ENCODE results near the gene ANAPC10. TPM values are rescaled to one million over a fixed set of nuclear protein-coding genes. Genes with fewer than 3 reads are reported as not detected.

The ANAPC10 gene
- total and polyA plus RNA-seq, 2 donors (not counting 1 experiment from before 2014, with no cell fraction given), result 28.1 to 29.7 TPM

DNA sequence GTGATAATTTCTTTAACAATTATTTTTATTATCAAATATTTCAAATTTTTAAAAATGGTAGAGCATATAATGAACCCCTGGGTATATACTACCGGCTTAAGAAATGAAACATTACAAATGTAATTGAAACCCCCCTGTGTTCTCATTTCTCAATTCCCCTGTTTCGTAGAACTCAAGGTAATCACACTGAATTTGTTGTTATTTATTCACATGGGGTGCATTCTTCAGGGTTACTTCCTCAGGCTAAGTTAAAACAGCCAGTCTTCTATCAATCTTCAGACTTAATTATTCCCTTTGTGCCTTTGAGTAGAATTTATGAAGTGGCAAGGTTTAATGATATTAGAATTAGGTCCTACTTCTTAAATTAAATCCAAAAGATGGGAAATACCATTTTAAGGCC, 128.2 kb downstream of the ANAPC10 start:
- TF ChIP-seq, protein P1, sequence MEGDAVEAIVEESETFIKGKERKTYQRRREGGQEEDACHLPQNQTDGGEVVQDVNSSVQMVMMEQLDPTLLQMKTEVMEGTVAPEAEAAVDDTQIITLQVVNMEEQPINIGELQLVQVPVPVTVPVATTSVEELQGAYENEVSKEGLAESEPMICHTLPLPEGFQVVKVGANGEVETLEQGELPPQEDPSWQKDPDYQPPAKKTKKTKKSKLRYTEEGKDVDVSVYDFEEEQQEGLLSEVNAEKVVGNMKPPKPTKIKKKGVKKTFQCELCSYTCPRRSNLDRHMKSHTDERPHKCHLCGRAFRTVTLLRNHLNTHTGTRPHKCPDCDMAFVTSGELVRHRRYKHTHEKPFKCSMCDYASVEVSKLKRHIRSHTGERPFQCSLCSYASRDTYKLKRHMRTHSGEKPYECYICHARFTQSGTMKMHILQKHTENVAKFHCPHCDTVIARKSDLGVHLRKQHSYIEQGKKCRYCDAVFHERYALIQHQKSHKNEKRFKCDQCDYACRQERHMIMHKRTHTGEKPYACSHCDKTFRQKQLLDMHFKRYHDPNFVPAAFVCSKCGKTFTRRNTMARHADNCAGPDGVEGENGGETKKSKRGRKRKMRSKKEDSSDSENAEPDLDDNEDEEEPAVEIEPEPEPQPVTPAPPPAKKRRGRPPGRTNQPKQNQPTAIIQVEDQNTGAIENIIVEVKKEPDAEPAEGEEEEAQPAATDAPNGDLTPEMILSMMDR (conservative IDR thresholded peaks at IDR 0.05 in 1 of 2, IDR thresholded peaks at IDR 0.05 in 1 of 2; ENCODE audit: low read depth in 1 of 2, low read length in 2 of 2), result no peak
- no peak for TF ChIP-seq EZH2 (IDR thresholded peaks at IDR 0.05; ENCODE audit: low read length, missing control alignments)
- H3K36me3 ChIP-seq (ENCODE audit: control insufficient read depth, insufficient read depth, low read length), result no peaks in the 10 kb centered on the region
- H3K4me3 ChIP-seq (replicated peaks in 1 of 4; ENCODE audit: control extremely low read depth in 1 of 4, insufficient read depth in 1 of 4, low read depth in 3 of 4, low read length in 4 of 4), result no peak overlapping the region
- no peak overlapping the region for H3K27ac ChIP-seq (ENCODE audit: insufficient read depth, low read length)
- no peaks in the 10 kb centered on the region for H4K20me1 ChIP-seq (ENCODE audit: control insufficient read depth, extremely low read depth, insufficient read depth, low read length)
- no peaks in the 10 kb centered on the region for H3K4me1 ChIP-seq (ENCODE audit: control insufficient read depth, extremely low read depth, insufficient read depth, low read length)
- no peak overlapping the region for H2AFZ ChIP-seq (ENCODE audit: low read length)
- H3K4me2 ChIP-seq (ENCODE audit: extremely low read depth, insufficient read depth, low read length), result no peak overlapping the region
- no peak for DNase-seq (ENCODE audit: low read depth in 2 of 2)
- no peaks in the 10 kb centered on the region for H3K9me3 ChIP-seq (ENCODE audit: control insufficient read depth, insufficient read depth, low read depth, low read length)
- no peaks in the 10 kb centered on the region for H3K27me3 ChIP-seq (ENCODE audit: control insufficient read depth, insufficient read depth, low read length)
- H3K79me2 ChIP-seq (ENCODE audit: control insufficient read depth, insufficient read depth, low read length), result no peaks in the 10 kb centered on the region
- H3K9ac ChIP-seq (ENCODE audit: insufficient read depth, low read length), result no peak overlapping the region

DNA sequence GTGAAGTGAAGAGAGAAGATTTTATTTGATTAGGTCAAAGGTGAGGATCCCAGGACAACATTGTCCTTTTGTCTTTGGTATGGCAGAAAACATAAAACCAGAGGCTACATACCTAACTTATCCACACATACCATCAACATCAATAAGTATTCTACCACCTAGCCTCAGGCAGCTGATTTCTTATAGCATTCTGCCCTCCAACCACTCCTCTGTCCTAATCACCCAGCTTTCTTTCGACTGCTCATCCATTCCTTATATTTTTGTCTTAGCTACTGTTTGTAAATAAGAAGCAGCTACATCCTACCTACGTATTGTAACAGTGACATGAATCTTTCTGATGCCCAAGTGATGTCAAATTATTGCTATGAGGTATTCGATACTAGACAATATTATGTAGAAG, 129.4 kb downstream of the ANAPC10 start:
- Histone ChIP-seq H3K4me2 (ENCODE audit: extremely low read depth, insufficient read depth, low read length) (no peak overlapping the region), H4K20me1 (ENCODE audit: control insufficient read depth, extremely low read depth, insufficient read depth, low read length) (no peaks in the 10 kb centered on the region), H3K4me1 (ENCODE audit: control insufficient read depth, extremely low read depth, insufficient read depth, low read length) (no peaks in the 10 kb centered on the region), H3K9ac (ENCODE audit: insufficient read depth, low read length) (no peak overlapping the region), H3K4me3 (replicated peaks in 1 of 4; ENCODE audit: control extremely low read depth in 1 of 4, insufficient read depth in 1 of 4, low read depth in 3 of 4, low read length in 4 of 4) (no peak overlapping the region), H3K9me3 (ENCODE audit: control insufficient read depth, insufficient read depth, low read depth, low read length) (no peaks in the 10 kb centered on the region), H3K27me3 (ENCODE audit: control insufficient read depth, insufficient read depth, low read length) (no peaks in the 10 kb centered on the region), H2AFZ (ENCODE audit: low read length) (no peak overlapping the region), H3K79me2 (ENCODE audit: control insufficient read depth, insufficient read depth, low read length) (no peaks in the 10 kb centered on the region), H3K36me3 (ENCODE audit: control insufficient read depth, insufficient read depth, low read length) (no peaks in the 10 kb centered on the region), H3K27ac (ENCODE audit: insufficient read depth, low read length) (no peak overlapping the region)
- DNase-seq (ENCODE audit: low read depth in 2 of 2), result no peak
- TF ChIP-seq, protein P1 (conservative IDR thresholded peaks at IDR 0.05 in 1 of 2, IDR thresholded peaks at IDR 0.05 in 1 of 2; ENCODE audit: low read depth in 1 of 2, low read length in 2 of 2), result no peak
- TF ChIP-seq EZH2 (IDR thresholded peaks at IDR 0.05; ENCODE audit: low read length, missing control alignments), result no peak

DNA sequence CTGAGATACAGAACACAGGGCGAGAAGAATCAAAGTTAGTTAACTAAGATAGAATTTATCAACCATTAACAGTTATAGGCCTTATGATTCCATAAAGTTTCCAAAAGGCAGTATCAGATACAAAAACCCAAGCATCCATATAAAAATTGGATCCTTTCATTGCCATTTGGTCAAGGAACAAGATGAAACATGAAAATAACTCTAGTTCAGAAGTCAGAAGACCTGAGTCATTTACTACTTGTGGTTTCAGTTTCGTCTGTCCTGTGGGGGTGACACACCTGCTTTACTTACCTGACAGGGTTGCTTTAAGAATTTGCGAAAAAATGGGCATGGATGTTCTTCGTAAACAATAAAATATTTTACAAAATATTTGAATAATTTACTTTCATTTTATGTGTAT, 130.8 kb downstream of the ANAPC10 start:
- Histone ChIP-seq H3K27ac (ENCODE audit: insufficient read depth, low read length) (no peak overlapping the region), H3K9ac (ENCODE audit: insufficient read depth, low read length) (no peak overlapping the region), H4K20me1 (ENCODE audit: control insufficient read depth, extremely low read depth, insufficient read depth, low read length) (no peaks in the 10 kb centered on the region), H3K79me2 (ENCODE audit: control insufficient read depth, insufficient read depth, low read length) (no peaks in the 10 kb centered on the region), H3K4me3 (replicated peaks in 1 of 4; ENCODE audit: control extremely low read depth in 1 of 4, insufficient read depth in 1 of 4, low read depth in 3 of 4, low read length in 4 of 4) (no peak overlapping the region), H3K36me3 (ENCODE audit: control insufficient read depth, insufficient read depth, low read length) (no peaks in the 10 kb centered on the region), H3K27me3 (ENCODE audit: control insufficient read depth, insufficient read depth, low read length) (no peaks in the 10 kb centered on the region), H3K9me3 (ENCODE audit: control insufficient read depth, insufficient read depth, low read depth, low read length) (no peaks in the 10 kb centered on the region), H3K4me2 (ENCODE audit: extremely low read depth, insufficient read depth, low read length) (no peak overlapping the region), H3K4me1 (ENCODE audit: control insufficient read depth, extremely low read depth, insufficient read depth, low read length) (no peaks in the 10 kb centered on the region), H2AFZ (ENCODE audit: low read length) (no peak overlapping the region)
- TF ChIP-seq EZH2 (IDR thresholded peaks at IDR 0.05; ENCODE audit: low read length, missing control alignments), result no peak
- no peak for DNase-seq (ENCODE audit: low read depth in 2 of 2)
